Neural crest cell (in vitro differentiated cells): ENCODE measurements around the gene OR2T6. TPM values are rescaled to one million over a fixed set of nuclear protein-coding genes. Genes with fewer than 3 reads are reported as not detected.

Source experiments
- total RNA-seq: library from RNA; stranded (reverse); gene quantifications from 2 replicates; pipeline ENCODE4 v1.2.1, GENCODE V29; 2021

OR2T6 gene
- total RNA-seq, 1 donor from 2014 or later, result not detected

Other genes starting within 250 kb of the OR2T6 start
- gene OR2M5, start 230.6 kb upstream of the OR2T6 start, total RNA-seq, result not detected in 2 replicates
- gene OR2M2, start 200.9 kb upstream of the OR2T6 start, total RNA-seq, result not detected in 2 replicates
- not detected in 2 replicates for gene OR2M3, start 178.5 kb upstream of the OR2T6 start, total RNA-seq
- gene OR2M4, start 144.3 kb upstream of the OR2T6 start, total RNA-seq, result not detected in 2 replicates
- gene OR2T33, start 97.8 kb upstream of the OR2T6 start, total RNA-seq, result not detected in 2 replicates
- not detected in 2 replicates for gene OR2T12, start 72.3 kb upstream of the OR2T6 start, total RNA-seq
- gene OR2M7, start 51.2 kb upstream of the OR2T6 start, total RNA-seq, result not detected in 2 replicates
- not detected in 2 replicates for gene OR14C36, start 27.0 kb upstream of the OR2T6 start, total RNA-seq
- gene OR2T4, start 14.1 kb upstream of the OR2T6 start, total RNA-seq, result not detected in 2 replicates
- not detected in 2 replicates for gene OR2T1, start 27.3 kb downstream of the OR2T6 start, total RNA-seq
- gene OR2T2, start 69.9 kb downstream of the OR2T6 start, total RNA-seq, result not detected in 2 replicates
- gene OR2T3, start 97.6 kb downstream of the OR2T6 start, total RNA-seq, result not detected in 2 replicates
- not detected in 2 replicates for gene OR2T5, start 112.8 kb downstream of the OR2T6 start, total RNA-seq
- not detected in 2 replicates for gene OR2G6, start 132.3 kb downstream of the OR2T6 start, total RNA-seq
- not detected in 2 replicates for gene OR2T29, start 187.0 kb downstream of the OR2T6 start, total RNA-seq
- gene OR2T34, start 199.0 kb downstream of the OR2T6 start, total RNA-seq, result not detected in 2 replicates
- not detected in 2 replicates for gene OR2T10, start 222.0 kb downstream of the OR2T6 start, total RNA-seq